Stimulated activated naive CD4-positive, alpha-beta T cell treated with Interleukin-2 at 50 U/mL for 16 hours (primary cell): Measurements from ENCODE around the gene BEX4.
"Not testable (repeated sequence)": the region's sequence is repeated elsewhere in the genome, so short reads cannot be mapped to it uniquely, and the experiment has no call there.

Source experiments
- DNase-seq: peaks from one replicate; lab custom pipeline; 2025; lab: John Stamatoyannopoulos, UW

The BEX4 gene

GRCh38 chrX:103214870-103215424 lies at the start of gene BEX4:
Gene BEX4, plus strand, starts transcription at chrX:103215108. Its CDS starts 1,046 bp downstream, at chrX:103216154.
- DNase-seq = peak; percentile 74

GRCh38 chrX:103170216-103170615 lies 44.7 kb upstream of the BEX4 start:
- no peak for DNase-seq

GRCh38 chrX:103171353-103171752 lies 43.6 kb upstream of the BEX4 start:
- DNase-seq = no peak

GRCh38 chrX:103175256-103175655 lies 39.7 kb upstream of the BEX4 start:
- not testable (repeated sequence) for DNase-seq

- DNase-seq = peak; percentile 18
These were observed 38.8 kb upstream of the BEX4 start for GRCh38 chrX:103175944-103176753.

- no peak for DNase-seq
These were observed 37.4 kb upstream of the BEX4 start for GRCh38 chrX:103177556-103177955.

- no peak for DNase-seq
These were observed 31.0 kb upstream of the BEX4 start for GRCh38 chrX:103183912-103184311.

GRCh38 chrX:103187953-103188475 lies 26.9 kb upstream of the BEX4 start:
- DNase-seq = no peak

GRCh38 chrX:103197721-103198306 lies 17.1 kb upstream of the BEX4 start:
- no peak for DNase-seq

GRCh38 chrX:103198668-103199067 lies 16.2 kb upstream of the BEX4 start:
- not testable (repeated sequence) for DNase-seq

- no peak for DNase-seq
These were observed 13.9 kb upstream of the BEX4 start for GRCh38 chrX:103201041-103201440.

- DNase-seq = no peak
These were observed 4.9 kb upstream of the BEX4 start for GRCh38 chrX:103210056-103210455.

- DNase-seq = peak; percentile 0
These were observed 3.7 kb upstream of the BEX4 start for GRCh38 chrX:103211012-103211715.

- DNase-seq = no peak
These were observed 2.0 kb upstream of the BEX4 start for GRCh38 chrX:103212749-103213457.

- DNase-seq = peak; percentile 26
These were observed 600 bp downstream of the BEX4 start for GRCh38 chrX:103215425-103215991.

GRCh38 chrX:103220511-103221323 lies 5.8 kb downstream of the BEX4 start:
- no peak for DNase-seq

- not testable (repeated sequence) for DNase-seq
These were observed 11.0 kb downstream of the BEX4 start for GRCh38 chrX:103225918-103226317.

- DNase-seq = no peak
These were observed 18.4 kb downstream of the BEX4 start for GRCh38 chrX:103233263-103233662.

GRCh38 chrX:103234869-103235268 lies 20.0 kb downstream of the BEX4 start:
- DNase-seq = no peak

- DNase-seq = not testable (repeated sequence)
These were observed 20.7 kb downstream of the BEX4 start for GRCh38 chrX:103235608-103236007.
